GM21576 (cell line): Measurements from ENCODE around the gene TTLL11.

ENCODE experiments used
- ATAC-seq: cut with Tn5 transposase; IDR thresholded peaks from one replicate; pipeline ENCODE4 v1.9.1; 2021; ENCODE audit warnings: mild to moderate bottlenecking, moderate library complexity; ENCODE audit not compliant: unreplicated experiment

Gene TTLL11

DNA sequence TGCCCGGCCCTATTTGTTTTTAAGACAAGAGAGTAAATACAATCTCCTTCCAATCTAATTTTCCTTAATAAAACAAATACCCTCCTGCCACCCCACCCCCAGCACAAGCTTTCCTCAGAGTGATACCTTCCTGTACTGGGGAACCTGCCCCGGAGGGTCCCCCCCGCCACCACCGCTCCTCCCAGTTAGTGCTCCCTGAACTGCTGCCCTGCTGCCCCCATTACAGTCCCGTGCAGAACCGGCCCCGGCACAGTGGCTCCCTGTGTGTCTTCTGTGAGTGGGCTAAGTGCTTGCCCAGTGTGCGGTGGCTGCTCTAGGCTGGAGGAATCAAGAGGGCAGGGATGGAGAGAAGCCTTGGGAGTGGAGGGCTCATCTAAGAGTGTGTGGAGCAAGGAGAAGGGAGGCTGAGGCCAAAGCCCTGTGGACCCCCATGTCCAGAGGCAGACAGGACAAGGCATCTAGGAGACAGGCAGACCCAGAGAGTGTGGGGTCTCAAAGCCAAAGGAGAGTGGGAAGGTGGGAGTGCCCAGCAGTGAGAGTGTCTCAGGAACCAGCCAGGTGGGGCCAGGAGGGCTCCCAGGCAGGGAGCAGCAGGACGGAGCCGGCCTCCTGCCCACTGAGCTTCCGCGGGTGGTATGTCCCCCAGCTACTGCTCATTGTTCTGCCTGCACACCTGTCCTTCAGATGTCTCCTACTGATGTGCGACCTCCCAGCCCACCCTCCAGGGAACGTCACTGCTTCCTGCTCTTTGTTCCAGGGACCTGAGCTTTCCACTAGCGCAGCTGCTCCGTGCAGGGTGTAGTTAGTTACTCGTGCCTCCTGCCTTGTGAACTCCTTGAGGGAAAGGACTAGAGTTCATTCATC is 312.7 kb downstream of the TTLL11 start:
- ATAC-seq = no peak

DNA sequence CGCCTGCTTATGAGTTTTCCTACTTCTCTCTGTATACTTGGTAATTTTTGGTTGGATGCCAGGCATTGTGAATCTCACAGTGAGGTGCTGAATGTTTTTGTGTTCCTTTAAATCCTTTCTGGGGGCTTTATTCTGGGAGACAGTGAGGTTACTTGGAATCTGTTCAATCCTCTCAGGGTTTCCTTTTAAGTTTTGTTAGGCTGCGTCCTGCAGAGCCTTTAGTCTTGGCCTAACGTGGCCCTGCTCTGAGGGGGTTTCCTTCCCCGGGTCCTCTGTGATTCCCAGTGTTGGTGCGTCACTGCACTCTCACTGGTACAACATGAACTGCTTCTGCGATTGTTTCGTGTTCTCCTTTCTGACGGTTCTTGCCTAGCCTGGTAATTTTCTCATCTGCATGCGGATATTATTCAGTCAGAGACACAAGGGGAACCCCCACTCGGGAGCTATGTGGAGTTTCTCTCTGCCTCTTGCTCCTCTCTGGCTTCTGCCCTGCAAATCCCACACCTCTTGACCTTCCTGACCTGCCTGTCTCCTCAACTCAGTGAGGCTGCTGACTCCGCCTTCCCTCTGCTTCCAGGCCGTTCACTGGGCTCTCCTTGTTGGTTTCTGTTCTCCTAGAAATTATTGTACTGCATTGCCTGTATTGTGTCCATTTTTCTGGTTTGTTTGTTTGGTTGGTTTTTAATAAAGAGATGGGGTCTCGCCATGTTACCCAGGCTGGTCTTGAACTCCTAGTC is 313.6 kb downstream of the TTLL11 start:
- no peak for ATAC-seq

DNA sequence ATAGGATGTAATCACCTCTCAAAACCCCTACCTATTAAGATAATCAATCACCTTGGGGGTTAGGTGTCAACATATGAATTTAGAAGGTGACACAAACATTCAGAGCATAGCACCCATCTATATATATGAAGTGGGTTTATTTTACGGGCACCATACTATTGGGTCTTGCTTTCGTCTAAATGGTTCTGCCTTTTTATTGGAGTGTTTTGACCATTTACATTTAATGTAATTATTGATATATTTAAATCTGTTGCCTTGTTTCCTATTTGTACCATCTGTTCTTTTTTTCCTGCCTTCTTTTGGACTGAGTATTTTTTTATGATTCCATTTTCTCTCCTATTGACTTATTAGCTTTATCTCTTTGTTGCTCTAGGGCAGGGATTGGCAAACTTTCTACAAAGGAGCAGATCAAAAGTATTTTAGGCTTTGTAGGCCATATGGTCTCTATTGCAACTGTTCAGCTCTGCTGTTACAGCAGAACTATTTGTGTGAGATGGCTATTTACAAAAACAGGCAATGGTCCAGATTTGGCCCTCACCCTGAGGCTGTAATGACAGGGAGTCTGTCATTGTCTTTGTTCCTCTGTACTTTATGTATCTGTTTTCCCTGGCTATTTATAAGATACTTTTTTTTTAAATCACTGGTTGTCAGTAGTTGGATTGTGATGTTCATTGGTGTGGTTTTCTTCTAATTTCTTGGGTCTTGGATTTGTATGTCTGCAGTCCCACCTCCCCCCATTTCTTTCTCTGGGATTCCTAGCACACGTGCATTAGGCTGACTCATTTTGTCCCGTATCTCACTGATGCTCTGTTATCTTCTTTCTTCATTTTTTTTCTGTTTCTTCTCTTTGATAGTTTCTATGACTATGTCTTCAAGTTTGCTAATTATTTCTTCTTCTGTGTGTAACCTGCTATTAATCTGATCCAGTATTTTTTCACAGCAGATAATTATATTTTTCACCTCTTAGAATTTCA is 314.6 kb downstream of the TTLL11 start:
- no peak for ATAC-seq

DNA sequence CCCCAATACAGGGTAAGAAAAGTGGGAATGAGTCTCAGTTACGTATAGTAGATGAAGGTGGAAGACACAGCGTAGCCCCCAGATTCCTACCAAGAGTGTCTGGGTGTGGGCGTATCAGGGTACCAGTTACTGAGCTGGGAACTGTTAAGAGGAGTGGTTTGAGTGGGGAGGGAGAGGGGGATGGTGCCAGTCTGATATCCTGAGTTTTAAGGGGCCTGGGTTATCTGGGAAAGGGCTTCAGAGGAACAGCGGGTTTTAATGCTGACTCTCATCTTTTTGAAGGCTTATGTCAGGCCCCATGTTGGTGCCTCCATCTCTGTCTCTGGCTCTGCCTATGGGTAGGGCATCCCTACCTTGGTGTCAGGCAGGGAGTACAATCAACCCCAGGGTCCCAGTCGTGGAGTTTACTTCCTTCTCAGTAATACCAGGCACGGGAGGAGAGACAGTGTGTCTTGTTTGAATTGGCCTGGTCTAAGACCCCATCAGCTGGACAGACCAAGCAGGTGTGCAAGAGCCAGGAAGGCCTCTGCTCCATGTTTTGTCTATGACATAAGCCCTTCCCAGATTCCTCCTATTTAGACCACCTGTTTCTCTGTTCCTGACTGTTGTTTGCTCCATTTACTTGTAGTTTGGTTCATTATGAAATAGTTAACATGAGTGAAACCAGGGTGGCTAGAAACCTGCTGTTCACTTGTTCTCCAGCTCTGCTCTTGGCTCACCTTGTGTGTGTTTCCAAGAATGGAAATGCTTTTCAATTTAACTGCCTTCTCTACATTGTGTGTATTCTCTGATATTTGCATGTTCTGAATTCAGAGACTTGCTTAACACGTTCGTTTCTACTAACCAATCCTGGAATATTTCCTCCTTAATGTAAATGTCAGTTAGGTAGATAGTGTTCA is 316.1 kb downstream of the TTLL11 start:
- ATAC-seq = no peak

DNA sequence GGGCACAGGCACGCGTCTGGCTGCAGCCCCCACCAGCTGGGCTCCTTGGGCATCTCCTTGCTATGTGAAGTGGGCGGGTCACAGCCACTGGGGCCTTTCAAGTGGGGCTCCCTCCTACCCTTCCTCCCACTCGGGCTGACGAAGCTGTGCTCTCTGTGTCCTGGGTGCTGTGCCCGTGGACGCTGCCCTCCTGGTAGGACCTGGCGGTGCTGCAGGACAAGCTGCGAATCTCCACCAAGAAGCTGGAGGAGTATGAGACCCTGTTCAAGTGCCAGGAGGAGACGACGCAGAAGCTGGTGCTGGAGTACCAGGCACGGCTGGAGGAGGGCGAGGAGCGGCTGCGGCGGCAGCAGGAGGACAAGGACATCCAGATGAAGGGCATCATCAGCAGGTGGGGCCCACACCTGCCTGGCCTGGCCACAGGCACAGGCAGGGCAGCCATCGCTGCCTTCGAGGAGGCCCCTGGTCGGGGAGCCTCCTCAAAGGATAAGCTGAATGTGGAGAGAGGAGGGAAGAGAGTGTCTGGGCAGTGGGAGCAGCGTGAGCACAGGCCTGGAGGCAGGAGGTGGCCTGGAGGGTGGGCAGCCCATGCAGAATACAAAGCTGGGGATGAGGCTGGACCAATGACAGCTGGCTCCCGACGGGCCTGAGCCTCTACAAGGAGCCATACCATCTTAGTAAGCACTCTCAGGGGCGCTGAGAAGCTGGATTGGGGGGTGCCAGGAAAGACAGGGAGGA is 316.9 kb downstream of the TTLL11 start:
- no peak for ATAC-seq

DNA sequence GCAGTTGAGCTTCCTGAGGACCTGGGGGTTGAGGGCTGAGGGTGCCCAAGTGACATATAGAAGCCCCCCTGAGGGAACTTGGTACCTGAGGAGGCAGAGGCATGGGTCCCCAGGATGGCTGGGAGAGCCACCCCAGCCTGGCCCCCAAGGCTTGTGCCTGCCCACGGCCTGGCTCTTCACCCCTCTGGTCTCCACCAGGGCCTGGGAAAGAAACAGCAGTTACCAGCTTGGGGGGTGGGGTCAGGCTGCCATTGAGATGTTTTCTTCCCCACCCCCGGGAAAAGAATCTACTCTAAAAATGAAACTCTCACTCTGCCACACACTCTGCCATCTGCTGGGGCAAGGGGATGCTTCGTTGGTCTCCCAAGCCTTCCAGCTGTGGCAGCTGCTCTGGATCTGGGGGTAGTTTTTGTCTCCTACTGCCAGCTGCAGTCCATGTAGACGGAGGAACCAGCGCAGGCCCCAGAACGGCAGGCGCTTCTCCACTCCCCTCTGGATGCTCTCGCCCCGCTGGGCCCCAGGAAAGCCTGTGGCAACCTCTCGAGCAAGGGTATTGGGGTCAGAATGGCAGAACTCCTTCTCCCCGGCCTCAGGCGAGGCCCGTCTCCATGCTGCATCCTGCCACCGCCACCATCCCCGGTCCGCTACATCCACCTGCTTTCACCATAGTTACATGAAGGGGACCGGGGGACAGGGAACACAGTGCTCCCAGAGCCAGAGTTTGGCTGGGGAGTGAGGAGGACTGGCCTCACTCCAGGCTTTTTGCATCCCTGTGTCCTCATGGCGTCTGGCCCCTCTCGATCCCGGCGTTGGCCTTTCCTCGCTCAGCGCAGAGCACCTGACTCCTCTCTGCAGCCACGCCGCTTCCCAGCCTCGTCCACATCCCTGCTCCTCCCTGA is 318.1 kb downstream of the TTLL11 start:
- ATAC-seq = no peak

DNA sequence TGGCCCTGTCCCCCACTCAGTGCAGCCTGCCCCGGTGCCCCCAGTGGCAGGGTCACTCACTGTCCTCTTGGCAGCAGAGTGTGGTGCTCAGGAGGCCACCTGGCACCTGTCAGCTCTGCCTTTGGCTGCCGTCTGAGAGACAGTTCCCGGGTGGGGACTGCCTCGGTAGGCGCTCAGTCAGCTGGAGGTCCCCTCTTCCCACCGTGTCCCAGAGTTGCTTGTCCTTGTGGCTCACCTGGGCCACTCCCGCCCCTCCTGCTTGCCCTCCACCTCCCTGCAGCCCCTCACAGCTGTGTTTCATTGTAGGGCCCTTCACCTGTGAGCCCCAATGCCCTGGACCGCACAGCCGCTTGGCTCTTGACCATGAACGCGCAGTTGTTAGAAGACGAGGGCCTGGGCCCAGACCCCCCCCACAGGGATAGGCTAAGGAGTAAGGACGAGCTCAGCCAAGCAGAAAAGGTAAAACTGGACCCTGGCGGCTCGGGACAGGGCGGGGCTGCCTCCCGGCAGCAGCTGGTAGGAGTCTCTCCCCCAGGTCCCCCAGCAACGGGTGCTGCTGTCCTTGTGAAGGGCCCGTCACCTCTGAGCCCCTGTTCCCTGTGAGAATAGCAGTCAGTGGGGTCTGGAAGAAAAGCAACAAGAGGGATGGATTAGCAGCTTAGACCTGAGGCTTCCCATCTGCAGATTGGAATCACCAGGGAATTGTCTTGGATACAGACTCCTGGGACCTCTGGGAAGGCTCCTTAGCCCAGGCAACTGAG is 319.0 kb downstream of the TTLL11 start:
- no peak for ATAC-seq

DNA sequence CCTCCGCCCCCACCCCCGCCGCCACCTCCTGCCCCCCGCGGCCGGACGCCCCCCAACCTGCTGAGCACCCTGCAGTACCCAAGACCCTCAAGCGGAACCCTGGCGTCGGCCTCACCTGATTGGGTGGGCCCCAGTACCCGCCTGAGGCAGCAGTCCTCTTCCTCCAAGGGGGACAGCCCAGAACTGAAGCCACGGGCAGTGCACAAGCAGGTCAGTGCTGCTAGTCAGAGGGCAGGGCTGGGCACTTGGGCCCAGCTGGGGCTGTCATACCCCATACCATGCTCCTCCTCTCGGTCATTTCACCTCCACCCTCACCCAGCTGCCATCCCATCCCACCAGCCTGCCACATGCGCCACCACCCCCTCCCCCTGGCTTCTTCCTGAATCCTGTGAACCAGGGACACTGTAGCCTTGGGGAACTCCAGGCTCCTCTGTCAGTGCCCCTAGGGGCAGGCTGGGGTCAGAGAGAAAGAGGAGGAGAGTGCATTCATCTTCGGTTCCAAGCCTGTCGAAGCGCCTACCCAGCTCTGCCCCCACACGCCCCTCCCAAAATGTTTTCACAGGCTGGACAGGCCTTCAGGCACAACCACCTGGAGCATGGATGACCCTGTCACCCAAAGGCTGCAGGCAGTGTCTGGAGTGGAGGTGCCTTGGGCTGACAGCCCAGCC is 319.7 kb downstream of the TTLL11 start:
- no peak for ATAC-seq

DNA sequence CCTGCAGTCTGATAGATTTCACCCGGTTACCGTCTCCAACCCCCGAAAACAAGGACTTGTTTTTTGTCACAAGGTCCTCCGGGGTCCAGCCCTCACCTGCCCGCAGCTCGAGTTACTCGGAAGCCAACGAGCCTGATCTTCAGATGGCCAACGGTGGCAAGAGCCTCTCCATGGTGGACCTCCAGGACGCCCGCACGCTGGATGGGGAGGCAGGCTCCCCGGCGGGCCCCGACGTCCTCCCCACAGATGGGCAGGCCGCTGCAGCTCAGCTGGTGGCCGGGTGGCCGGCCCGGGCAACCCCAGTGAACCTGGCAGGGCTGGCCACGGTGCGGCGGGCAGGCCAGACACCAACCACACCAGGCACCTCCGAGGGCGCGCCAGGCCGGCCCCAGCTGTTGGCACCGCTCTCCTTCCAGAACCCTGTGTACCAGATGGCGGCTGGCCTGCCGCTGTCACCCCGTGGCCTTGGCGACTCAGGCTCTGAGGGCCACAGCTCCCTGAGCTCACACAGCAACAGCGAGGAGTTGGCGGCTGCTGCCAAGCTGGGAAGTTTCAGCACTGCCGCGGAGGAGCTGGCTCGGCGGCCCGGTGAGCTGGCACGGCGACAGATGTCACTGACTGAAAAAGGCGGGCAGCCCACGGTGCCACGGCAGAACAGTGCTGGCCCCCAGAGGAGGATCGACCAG is 320.4 kb downstream of the TTLL11 start:
- ATAC-seq = no peak
